SU-DHL-6 (cell line): Measurements from ENCODE around the gene FAM167B.

Experiments used
- H2AFZ ChIP-seq: fragments of 200-600 bp; sonication (generic); 2 replicates; pipeline ENCODE4 v1.6.1; 2014; ENCODE audit warnings: low read depth, mild to moderate bottlenecking, moderate library complexity, mixed read lengths, antibody characterized with exemption, low read length; ENCODE audit not compliant: severe bottlenecking
- H3F3A ChIP-seq: fragments of 200-600 bp; shearing (Covaris generic); 2 replicates; pipeline ENCODE4 v1.6.0; 2016; ENCODE audit warnings: antibody characterized with exemption, mild to moderate bottlenecking; ENCODE audit not compliant: insufficient read depth
- H3K27ac ChIP-seq: fragments of 200-600 bp; sonication (generic); 2 replicates; pipeline ENCODE4 v1.5.1; 2016; ENCODE audit warnings: low read depth, mild to moderate bottlenecking, low read length, moderate library complexity, mixed read lengths
- H3K27me3 ChIP-seq: fragments of 200-600 bp; sonication (generic), shearing (Covaris generic); 2 replicates; pipeline ENCODE4 v1.6.0; 2014; ENCODE audit warnings: mild to moderate bottlenecking, low read length
- H3K36me3 ChIP-seq: fragments of 200-600 bp; sonication (generic); 2 replicates; pipeline ENCODE4 v1.6.1; 2014; ENCODE audit warnings: mild to moderate bottlenecking, low read length, mixed read lengths
- H3K4me2 ChIP-seq: fragments of 300-600, 200-600 bp; shearing (Covaris generic), sonication (generic); 2 replicates; pipeline ENCODE4 v1.6.0; 2014; ENCODE audit warnings: low read length, low read depth, mild to moderate bottlenecking; ENCODE audit not compliant: poor library complexity, severe bottlenecking
- H3K4me3 ChIP-seq: fragments of 200-600 bp; sonication (generic); 2 replicates; pipeline ENCODE4 v1.5.1; 2014; ENCODE audit warnings: antibody characterized with exemption, low read length, mild to moderate bottlenecking, mixed read lengths; ENCODE audit not compliant: insufficient read depth, poor library complexity, severe bottlenecking
- H3K79me2 ChIP-seq: fragments of 200-600 bp; sonication (generic); 2 replicates; pipeline ENCODE4 v1.6.1; 2014; ENCODE audit warnings: mild to moderate bottlenecking, low read length, moderate library complexity; ENCODE audit not compliant: insufficient read depth
- H3K9ac ChIP-seq: fragments of 200-600 bp; sonication (generic); 2 replicates; pipeline ENCODE4 v1.7.0; 2014; ENCODE audit warnings: mild to moderate bottlenecking, low read length
- H3K9me2 ChIP-seq: fragments of 200-600 bp; sonication (generic); replicated peaks from 2 replicates; pipeline ENCODE4 v1.6.1; 2014; ENCODE audit warnings: low read length; ENCODE audit not compliant: insufficient read depth
- H3K9me3 ChIP-seq: fragments of 200-600 bp; sonication (generic); 2 replicates; pipeline ENCODE4 v1.6.1; 2014; ENCODE audit warnings: low read length, mixed read lengths; ENCODE audit not compliant: insufficient read depth
- H4K20me1 ChIP-seq: fragments of 200-600 bp; sonication (generic); 2 replicates; pipeline ENCODE4 v1.6.1; 2014; ENCODE audit warnings: low read depth, mild to moderate bottlenecking, antibody characterized with exemption, low read length, moderate library complexity, mixed read lengths
- EZH2phosphoT487 ChIP-seq: fragments of 200-600 bp; sonication (generic), shearing (Covaris generic); conservative IDR thresholded peaks from 2 replicates; pipeline ENCODE4 v1.6.1; 2018; ENCODE audit warnings: mild to moderate bottlenecking, antibody characterized with exemption, low read length, moderate library complexity, mixed read lengths
- TF ChIP-seq, protein P1 (sequence below): fragments of 200-600 bp; sonication (generic); IDR thresholded peaks from one replicate; pipeline ENCODE4 v1.5.1; 2017; ENCODE audit warnings: antibody characterized with exemption, mild to moderate bottlenecking, low read length, moderate library complexity; ENCODE audit not compliant: insufficient read depth, poor library complexity, severe bottlenecking

Gene FAM167B

DNA sequence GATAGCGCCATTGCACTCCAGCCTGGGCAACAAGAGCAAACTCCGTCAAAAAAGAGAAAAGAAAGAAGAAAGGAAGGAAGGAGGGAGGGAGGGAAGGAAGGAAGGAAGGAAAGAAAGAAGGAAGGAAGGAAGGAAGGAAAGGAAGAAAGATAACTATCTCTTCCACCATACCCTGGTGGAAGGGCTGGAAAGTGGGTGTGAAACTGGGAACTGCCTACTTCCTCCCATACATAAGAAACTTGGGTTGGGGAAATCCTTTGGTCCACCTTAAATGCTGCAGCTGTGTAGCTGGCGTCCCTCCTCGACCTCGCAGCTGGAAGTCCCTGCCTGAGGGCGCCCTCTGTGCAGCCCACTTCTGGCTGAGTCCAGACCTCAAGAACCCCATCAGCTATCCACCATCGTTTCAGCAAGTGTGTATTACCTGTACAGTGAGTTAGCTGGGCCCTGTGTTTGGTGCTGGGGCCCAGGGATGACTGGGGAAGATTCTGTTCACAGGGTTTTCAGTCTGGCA is 4.6 kb upstream of the FAM167B start:
- Histone ChIP-seq H3F3A (peaks cover 22% of the 10 kb centered on the region), H3K27ac (no peak overlapping the region), H3K4me3 (no peak overlapping the region), H3K27me3 (no peaks in the 10 kb centered on the region), H3K36me3 (no peaks in the 10 kb centered on the region), H2AFZ (no peak overlapping the region), H3K4me2 (no peak overlapping the region), H4K20me1 (no peaks in the 10 kb centered on the region), H3K9me3 (no peaks in the 10 kb centered on the region), H3K9ac (no peak overlapping the region), H3K79me2 (no peaks in the 10 kb centered on the region), H3K9me2 (no peaks in the 10 kb centered on the region)
- TF ChIP-seq, protein P1, sequence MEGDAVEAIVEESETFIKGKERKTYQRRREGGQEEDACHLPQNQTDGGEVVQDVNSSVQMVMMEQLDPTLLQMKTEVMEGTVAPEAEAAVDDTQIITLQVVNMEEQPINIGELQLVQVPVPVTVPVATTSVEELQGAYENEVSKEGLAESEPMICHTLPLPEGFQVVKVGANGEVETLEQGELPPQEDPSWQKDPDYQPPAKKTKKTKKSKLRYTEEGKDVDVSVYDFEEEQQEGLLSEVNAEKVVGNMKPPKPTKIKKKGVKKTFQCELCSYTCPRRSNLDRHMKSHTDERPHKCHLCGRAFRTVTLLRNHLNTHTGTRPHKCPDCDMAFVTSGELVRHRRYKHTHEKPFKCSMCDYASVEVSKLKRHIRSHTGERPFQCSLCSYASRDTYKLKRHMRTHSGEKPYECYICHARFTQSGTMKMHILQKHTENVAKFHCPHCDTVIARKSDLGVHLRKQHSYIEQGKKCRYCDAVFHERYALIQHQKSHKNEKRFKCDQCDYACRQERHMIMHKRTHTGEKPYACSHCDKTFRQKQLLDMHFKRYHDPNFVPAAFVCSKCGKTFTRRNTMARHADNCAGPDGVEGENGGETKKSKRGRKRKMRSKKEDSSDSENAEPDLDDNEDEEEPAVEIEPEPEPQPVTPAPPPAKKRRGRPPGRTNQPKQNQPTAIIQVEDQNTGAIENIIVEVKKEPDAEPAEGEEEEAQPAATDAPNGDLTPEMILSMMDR, result no peak
- TF ChIP-seq EZH2phosphoT487, result no peak

DNA sequence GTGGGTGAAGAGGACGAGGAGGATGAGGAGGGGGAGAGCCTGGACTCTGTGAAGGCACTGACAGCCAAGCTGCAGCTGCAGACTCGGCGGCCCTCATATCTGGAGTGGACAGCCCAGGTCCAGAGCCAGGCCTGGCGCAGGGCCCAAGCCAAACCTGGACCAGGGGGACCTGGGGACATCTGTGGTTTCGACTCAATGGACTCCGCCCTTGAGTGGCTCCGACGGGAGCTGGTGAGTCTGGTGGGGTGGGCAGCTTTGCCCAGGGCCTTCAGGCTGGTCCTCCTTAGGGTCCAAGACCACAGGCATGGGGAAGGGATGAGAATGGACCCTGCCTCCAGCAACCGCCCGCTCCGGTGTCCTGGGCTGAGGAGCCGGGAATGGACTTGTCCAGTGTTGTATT is 430 bp downstream of the FAM167B start:
- Histone ChIP-seq H3K9me3 (no peaks in the 10 kb centered on the region), H3K79me2 (peaks cover 13% of the 10 kb centered on the region), H3K36me3 (no peaks in the 10 kb centered on the region), H3K9me2 (no peaks in the 10 kb centered on the region), H3F3A (peaks cover 49% of the 10 kb centered on the region), H3K4me2 (no peak overlapping the region), H4K20me1 (no peaks in the 10 kb centered on the region), H3K9ac (no peak overlapping the region), H3K4me3 (no peak overlapping the region), H3K27me3 (no peaks in the 10 kb centered on the region), H3K27ac (no peak overlapping the region), H2AFZ (no peak overlapping the region)
- TF ChIP-seq, protein P1, result no peak
- TF ChIP-seq EZH2phosphoT487, result no peak

DNA sequence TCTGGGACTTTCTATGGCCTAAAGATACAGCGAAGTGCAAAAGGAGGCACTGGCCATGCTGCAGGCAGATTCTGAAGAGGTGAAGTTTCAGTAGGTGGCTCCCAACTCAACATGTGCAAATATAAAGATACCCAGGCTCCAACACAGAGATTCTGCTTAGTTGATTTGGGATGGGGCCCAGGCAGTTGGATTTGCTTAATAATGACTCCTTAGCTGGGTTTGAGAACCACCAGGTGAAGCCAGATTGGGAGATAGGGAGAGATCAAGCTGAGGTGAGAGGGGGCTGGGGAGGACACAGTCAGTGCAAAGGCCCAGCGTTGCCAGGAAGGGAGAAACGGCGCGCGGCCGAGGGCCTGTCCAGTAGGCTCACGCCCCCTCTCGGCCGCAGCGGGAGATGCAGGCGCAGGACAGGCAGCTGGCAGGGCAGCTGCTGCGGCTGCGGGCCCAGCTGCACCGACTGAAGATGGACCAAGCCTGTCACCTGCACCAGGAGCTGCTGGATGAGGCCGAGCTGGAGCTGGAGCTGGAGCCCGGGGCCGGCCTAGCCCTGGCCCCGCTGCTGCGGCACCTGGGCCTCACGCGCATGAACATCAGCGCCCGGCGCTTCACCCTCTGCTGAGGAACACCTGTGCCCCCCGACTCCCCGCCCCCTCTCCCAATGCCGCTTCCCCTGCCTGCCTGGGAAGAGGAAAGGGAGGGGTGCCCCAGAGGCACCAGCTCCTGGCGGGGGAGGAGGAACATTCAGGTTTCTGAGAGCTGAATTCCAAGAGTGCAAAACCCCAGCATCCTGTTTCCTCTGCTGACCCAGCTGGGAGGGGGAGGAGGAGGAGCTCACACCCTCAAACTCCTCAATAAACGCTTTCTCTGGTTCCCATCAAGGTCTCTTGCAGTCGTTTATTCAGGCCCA is 1.2 kb downstream of the FAM167B start:
- H3K79me2 ChIP-seq, result peaks cover 16% of the 10 kb centered on the region
- H3K4me3 ChIP-seq, result no peak overlapping the region
- H3F3A ChIP-seq, result peaks cover 53% of the 10 kb centered on the region
- peak overlapping the region; percentile 25; the same call in 1 of the 2 replicates for H3K9ac ChIP-seq
- TF ChIP-seq, protein P1, result peak; percentile 74
- no peak for TF ChIP-seq EZH2phosphoT487
- H3K27ac ChIP-seq, result peak overlapping the region; percentile 99
- peak overlapping the region; percentile 84 for H3K4me2 ChIP-seq
- H4K20me1 ChIP-seq, result no peaks in the 10 kb centered on the region
- H3K27me3 ChIP-seq, result no peaks in the 10 kb centered on the region
- H3K9me3 ChIP-seq, result no peaks in the 10 kb centered on the region
- no peaks in the 10 kb centered on the region for H3K9me2 ChIP-seq
- H3K36me3 ChIP-seq, result no peaks in the 10 kb centered on the region
- no peak overlapping the region for H2AFZ ChIP-seq
